Urothelium cell line (cell line): Measurements from ENCODE around the gene SLC35E3.

Experiments
- DNase-seq: peaks from one replicate; pipeline ENCODE4 v3.0.0; 2011; ENCODE audit warnings: low spot score, mixed read lengths
- FAIRE-seq: peaks from 2 replicates; lab custom pipeline; 2011; peaks lifted over from hg19 to GRCh38; lab: Jason Lieb, UNC

SLC35E3 gene

DNA sequence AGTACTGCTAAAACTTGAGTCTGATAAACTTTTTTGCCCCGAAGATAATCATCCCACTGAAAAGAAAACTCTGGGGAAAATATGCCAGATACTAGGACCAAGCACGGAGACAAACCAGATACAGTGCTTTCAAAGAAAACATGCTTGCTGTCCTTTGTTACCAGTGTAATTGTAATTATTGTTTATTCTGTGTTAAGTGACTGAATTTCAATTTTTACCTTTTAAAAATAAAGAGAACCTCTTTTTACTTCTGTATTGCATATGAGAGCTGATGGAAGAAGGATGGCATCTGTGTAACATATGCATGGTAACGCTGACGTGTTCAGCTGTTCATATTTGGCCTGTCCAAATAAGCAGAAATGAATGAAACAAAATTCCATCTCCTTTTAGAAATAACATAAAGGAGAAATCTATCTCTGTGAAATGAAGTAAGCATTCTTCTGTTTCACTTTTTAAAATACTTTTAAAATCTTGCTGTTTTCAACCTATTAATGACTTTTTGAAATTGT, 22.5 kb downstream of the SLC35E3 start:
- DNase-seq (no peak), FAIRE-seq (no peak)

- no peak for FAIRE-seq
- no peak for DNase-seq
Observed at GRCh38 chr12:68769941-68770340, 24.0 kb downstream of the SLC35E3 start.

DNA sequence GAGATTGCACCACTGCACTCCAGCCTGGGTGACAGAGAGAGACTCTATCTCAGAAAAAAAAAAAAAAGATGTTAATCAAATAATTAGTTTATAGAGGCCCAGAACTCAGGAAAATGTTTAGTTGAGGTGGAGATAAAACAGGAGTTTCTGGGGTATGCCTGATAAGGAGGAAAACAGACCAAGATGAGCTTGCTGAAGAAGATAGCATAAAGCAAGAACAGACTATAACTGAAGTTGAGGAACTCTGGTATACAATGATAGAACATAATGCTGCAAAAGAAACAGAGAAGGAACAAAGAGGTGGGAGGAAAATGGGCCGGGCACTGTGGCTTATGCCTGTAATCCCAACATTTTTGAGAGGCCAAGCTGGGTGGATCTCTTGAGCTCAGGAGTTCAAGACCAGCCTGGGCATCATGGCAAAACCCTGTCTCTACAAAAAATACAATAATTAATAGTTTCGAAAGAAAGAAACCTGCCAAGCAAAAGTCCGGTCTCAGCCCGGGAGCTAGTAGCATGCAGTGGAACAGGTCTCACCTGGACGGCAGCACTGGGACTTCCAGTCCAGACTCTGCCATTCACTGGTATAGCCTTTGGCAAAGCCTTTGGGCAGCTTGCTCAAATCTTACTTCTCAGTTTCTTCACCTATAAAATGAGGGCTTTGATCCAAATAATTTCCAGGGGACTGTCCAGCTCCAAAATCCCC, 25.4 kb downstream of the SLC35E3 start:
- DNase-seq: no peak
- no peak for FAIRE-seq

DNA sequence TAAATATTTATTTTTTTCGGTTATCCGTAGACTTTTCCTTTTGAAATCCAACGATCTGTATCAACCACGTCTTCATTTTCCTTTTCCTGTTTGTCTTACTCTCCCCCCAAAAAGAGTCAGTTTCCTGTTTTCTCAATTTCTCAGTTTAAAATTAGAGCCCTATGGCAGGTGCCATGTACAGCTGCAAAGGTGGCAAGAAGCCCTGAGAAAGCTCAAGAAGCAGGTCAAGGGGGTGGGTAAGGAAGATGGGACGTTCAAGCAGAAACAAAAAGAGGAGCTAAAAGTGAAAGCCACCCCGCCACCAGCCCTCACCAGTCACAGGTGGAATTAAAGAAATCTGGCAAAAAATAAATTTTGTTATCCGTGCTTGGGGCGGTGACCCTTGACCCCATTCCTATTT, 26.7 kb downstream of the SLC35E3 start:
- no peak for DNase-seq
- no peak for FAIRE-seq

- DNase-seq (no peak), FAIRE-seq (no peak)
Observed at GRCh38 chr12:68773582-68773981, 27.6 kb downstream of the SLC35E3 start.

DNA sequence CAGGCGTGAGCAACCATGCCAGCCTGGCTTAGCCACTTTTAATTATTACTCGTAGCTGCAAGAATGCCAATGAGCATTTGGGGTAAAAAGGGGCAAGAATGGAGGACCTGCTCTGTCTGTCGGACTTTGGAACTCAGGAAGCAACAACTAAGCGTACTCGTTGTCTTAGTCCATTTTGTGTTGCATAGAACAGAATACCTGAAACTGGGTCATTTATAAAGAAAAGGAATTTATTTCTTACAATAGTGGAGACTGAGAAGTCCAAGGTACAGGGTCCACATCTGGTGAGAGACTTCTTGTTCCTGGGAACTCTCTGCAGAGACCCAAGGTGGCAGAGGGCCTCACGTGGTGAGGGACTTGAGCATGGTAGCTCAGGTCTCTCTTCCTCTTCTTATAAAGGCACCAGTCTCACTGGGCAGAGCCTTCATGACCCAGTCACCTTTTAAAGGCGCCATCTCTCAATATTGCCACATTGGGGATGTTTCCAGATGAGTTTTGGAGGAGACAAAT, 29.2 kb downstream of the SLC35E3 start:
- no peak for FAIRE-seq

DNA sequence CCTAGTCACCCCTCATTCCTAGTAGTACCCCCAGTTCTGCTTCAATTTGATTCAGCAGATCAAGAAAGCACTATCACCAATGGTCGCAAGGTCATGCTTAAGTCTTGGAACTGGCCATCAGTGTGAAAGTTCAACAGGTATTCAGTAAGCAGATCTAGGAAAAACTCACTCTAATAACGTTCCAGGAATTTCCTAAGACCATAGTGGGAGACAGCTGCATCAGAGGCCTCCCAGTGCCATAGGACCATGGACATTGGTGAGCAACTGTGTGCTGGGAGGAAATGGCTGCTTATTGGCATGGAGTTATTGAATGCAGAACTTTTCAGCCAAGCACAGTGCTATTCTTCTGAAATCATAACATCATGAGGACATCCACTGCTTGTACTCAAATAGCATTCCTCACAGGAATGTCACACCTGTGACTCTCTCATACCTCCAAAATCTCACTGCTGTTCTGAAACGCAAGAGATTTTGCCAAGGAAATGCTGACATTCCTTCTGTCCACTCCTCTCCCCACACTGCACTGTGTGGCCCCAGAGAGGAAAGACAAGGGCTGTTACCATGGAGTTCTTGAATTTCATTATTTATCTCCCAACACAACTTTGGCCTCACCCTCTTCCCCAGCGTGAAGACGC, 31.1 kb downstream of the SLC35E3 start:
- FAIRE-seq: no peak
- no peak for DNase-seq

More for the DNA sequence above, 29.2 kb downstream of the SLC35E3 start:
- DNase-seq: no peak

DNA sequence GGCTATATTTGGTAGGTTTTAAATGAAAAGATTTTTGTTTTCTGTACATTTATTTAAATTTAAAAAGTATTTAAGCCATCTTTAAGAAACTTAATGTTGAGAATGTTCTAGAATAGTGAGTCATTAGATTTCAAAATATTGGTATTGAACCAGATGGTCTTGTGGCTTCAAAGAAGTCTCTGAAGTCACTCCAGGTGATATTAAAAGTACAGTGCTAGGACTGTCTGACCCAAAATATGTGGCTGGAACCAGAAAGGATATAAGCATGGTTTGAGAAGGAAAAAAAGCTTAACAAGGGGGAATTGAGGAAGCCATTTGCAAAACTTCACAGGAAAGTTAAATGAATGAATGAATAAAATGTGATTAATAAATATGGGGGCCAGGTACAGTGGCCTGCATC, 33.3 kb downstream of the SLC35E3 start:
- DNase-seq (no peak), FAIRE-seq (no peak)

DNA sequence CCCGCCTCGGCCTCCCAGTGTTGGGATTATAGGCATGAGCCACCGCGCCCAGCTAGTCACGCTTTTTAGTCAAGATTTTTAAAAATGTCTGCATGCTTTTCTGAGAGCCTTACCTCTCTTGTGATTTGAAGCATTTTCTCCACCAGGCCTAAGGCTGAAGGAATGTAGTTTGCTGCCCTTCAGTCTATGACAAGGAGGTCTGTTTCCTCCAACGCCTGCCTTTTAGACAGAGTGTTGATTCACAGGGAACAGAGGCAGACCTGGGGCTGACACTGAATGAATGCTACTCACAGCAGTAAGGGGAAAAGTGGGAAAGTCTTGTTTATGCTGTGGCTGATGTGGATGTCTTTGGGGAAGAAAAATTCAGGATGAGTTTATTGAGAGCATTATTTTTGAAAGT, 34.8 kb downstream of the SLC35E3 start:
- FAIRE-seq (no peak), DNase-seq (no peak)

DNA sequence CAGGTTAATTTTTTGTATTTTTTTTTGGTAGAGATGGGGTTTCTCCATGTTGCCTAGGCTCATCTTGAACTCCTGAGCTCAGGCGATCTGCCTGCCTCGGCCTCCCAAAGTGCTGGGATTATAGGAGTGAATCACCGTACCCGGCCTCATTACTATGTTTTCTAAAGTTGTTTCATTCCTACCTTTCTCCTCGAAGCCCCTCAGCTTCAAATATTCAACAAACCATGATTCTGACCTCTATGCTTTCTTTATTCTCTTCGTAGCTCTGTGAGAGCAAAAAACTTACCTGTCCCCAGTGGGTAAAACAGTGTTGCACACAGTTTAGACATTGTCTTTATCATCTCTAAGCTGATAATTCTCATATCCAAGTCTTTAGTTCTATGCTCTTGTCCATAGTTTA, 35.8 kb downstream of the SLC35E3 start:
- FAIRE-seq: no peak
- DNase-seq: no peak

DNA sequence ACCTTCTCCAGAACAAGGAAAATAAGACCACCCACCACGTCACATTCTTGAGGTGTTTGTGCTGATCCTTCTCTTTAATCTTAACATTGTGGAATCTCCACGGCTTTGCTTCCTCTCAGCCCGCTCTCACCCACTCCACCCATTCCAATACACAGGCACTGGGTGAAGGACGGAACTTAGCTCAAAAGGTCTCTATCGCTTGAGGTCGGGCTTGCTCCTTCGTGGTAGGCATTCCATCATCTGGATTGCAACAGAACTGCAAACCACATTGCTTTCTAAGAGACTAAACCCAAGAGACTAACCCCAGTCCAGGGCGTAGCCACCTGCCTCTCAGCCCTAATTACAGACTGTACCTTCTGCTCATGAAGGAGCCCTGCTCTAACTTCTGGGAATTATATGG, 38.0 kb downstream of the SLC35E3 start:
- DNase-seq: no peak
- FAIRE-seq: no peak

DNA sequence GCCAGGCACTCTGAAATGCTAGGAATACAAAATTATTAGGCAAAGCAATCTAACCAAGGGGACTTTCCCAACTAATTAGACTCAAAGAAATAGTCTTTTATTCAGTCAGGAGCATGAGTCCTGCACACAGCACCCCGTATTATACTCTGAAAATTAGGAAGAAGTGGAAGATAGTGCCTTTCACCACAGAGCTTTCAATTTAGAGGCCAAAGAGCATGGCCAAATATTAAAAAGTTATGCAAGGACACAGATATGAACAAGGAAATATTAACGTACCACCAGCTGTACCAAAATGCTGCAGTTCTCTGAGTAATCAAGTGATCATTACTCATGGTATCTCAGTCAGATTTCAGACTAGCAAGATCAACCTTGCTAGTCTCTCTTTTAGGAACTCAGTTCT, 39.4 kb downstream of the SLC35E3 start:
- FAIRE-seq (no peak), DNase-seq (no peak)

DNA sequence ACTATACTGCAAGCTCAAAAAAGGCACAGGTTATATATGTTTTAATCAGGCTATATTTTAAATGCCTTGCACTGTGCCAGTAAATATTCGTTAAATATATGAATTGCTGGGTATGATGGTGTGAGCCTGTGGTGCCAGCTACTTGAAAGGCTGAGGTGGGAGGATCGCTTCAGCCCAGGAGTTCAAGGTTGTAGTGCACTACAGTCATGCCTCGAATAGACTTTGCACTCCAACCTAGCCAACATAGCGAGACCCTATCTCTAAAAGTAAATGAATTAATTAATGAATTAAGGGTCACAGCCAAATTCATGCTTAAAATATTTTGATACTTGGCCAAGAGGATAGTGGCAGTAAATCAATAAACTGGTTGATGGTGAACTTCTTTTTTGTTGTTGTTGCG, 39.8 kb downstream of the SLC35E3 start:
- FAIRE-seq (no peak), DNase-seq (no peak)

- DNase-seq (no peak), FAIRE-seq (no peak)
Observed at GRCh38 chr12:68786929-68787328, 41.0 kb downstream of the SLC35E3 start.

DNA sequence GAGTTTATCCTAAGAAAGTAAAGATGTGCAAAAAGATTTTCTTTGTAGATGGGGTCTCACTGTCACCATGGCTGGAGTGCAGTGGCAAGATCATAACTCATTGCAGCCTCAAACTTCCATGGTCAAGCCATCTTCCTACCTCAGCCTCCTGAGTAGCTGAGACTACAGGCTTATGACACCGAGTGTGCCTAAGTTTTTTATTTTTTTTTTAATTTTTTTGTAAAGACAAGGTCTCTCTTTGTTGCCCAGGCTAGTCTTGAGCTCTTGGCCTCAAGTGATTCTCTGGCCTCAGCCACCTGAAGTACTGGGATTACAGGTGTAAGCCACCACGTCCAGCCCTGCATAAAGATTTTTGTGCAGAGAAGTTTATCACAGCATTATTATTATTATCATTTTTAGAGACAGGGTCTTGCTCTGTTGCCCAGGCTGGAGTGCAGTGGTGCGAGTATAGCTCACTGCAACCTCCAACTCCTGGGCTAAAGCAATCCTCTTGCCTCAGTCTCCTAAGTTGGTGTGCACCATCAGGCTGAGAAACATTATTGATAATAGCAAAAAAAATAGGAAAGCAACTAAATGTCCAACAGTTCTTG, 42.7 kb downstream of the SLC35E3 start:
- FAIRE-seq: no peak
- no peak for DNase-seq

DNA sequence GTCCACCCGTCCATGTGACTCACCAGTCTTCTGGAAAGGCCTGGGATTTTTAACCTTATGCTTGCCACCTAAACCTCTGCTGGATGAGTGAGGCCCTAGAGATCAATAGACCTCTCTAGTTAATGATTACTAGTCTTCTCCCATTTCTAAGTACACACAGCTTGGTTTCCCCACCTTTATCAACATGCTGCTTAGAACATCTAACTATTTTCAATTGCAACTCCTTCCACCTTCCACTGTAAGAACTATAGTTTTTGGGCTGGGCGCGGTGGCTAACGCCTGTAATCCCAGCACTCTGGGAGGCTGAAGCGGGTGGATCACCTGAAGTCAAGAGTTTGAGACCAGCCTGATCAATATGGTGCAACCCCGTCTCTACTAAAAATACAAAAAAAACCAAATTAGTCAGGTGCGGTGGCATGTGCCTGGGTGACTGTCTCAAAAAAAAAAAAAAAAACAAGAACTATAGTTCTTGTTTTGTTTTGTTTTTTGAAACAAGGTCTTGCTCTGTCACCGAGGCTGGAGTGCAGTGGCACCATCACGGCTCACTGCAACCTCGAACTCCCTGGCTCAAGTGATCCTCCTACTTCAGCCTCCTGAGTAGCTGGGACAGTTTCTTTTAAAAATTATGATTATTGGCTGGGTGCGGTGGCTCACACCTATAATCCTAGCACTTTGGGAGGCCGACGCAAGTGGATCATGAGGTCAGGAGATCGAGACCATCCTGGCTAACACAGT, 43.3 kb downstream of the SLC35E3 start:
- FAIRE-seq (no peak), DNase-seq (no peak)

DNA sequence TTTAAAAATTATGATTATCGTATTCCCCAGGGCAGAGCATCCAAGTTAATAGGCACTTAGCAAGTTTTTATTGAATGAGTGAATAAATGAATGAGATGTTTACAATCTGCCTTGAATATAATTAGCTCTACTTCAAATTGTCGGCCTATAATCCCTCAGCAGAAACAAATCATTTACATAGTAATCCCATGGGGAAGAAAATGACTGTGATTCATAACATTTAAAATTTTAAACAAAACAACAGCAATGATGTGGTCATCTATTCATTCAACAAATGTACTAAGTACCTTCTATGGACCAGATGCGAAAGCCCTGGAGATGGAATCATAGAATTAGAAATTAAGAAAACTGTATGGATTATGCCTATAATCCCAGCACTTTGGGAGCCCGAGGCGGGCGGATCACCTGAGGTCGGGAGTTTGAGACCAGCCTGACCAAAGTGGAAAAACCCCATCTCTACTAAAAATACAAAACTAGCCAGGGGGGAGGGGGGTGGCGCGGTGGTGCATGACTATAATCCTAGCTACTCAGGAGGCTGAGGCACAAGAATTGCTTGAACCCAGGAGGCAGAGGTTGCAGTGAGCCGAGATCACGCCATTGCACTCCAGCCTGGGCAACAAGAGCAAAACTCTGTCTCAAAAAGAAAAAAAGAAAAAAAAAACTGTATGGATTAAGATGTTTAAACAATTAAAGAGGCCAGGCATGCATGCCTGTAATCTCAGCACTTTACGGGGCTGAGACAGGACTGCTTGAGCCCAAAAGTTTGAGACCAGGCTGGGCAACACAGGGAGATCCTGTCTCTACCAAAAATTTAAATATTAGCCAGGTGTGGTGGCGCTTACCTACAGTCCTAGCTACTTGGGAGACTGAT, 44.3 kb downstream of the SLC35E3 start:
- FAIRE-seq (no peak), DNase-seq (no peak)

DNA sequence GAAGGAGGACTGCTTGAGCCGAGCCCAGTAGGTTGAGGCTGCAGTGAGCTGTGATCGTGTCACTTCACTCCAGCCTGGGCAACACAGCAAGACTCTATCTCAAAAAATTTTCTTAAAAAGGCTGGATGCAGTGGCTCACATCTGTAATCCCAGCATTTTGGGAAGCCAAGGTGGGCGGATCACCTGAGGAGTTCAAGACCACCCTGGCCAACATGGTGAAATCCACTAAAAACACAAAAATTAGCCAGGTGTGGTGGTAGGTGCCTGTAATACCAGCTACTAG, 44.9 kb downstream of the SLC35E3 start:
- FAIRE-seq (no peak), DNase-seq (no peak)

GRCh38 chr12:68791897-68792481, 46.0 kb downstream of the SLC35E3 start:
- FAIRE-seq (no peak), DNase-seq (no peak)

GRCh38 chr12:68792952-68793351, 47.0 kb downstream of the SLC35E3 start:
- peak; percentile 17 for DNase-seq
- no peak for FAIRE-seq
